ENCODE measurements around the gene HIVEP3. TPM values are rescaled to one million over a fixed set of nuclear protein-coding genes. Genes with fewer than 3 reads are reported as not detected.

Gene HIVEP3
- total and polyA plus RNA-seq, 2 of the 13 experiments (the other 11 are each of a cell fraction or from before 2014, with no cell fraction given), result 0.05 TPM; not detected in 1

GRCh38 chr1:41788427-41788826 lies 130.3 kb downstream of the HIVEP3 start (continued):
- no peak for TF ChIP-seq ZBTB40 (IDR thresholded peaks at IDR 0.05)
- TF ChIP-seq ZBTB40 (CRISPR knock-in tag; IDR thresholded peaks at IDR 0.05), result no peak
- no peak for TF ChIP-seq ZNF558 (CRISPR knock-in tag; IDR thresholded peaks at IDR 0.05; ENCODE audit: borderline replicate concordance)
- no peak for TF ChIP-seq PHF20 (CRISPR knock-in tag; IDR thresholded peaks at IDR 0.05)
- TF ChIP-seq RFXAP (CRISPR knock-in tag; IDR thresholded peaks at IDR 0.05; ENCODE audit: borderline replicate concordance), result no peak
- TF ChIP-seq ZNF660 (CRISPR knock-in tag; IDR thresholded peaks at IDR 0.05; ENCODE audit: borderline replicate concordance, low read depth), result no peak
- TF ChIP-seq MTF2 (CRISPR knock-in tag; IDR thresholded peaks at IDR 0.05; ENCODE audit: borderline replicate concordance), result no peak
- no peak for TF ChIP-seq PHF5A (CRISPR knock-in tag; IDR thresholded peaks at IDR 0.05; ENCODE audit: low read depth, unreplicated experiment)
- TF ChIP-seq NFIB (CRISPR knock-in tag; IDR thresholded peaks at IDR 0.05; ENCODE audit: borderline replicate concordance), result no peak
- no peak for TF ChIP-seq CCDC6 (CRISPR knock-in tag; IDR thresholded peaks at IDR 0.05)
- TF ChIP-seq SALL2 (CRISPR knock-in tag; IDR thresholded peaks at IDR 0.05), result no peak

Data from HepG2 (cell line).